HepG2 (cell line): Measurements from ENCODE around the gene SETD2.
"Not testable (repeated sequence)": the region's sequence is repeated elsewhere in the genome, so short reads cannot be mapped to it uniquely, and the experiment has no call there.

Experiments
- CREM ChIP-seq, 2 experiments: sonication (generic) in 1 of 2; formaldehyde crosslinking in 1 of 2; IDR thresholded peaks; 2 replicates each; pipeline versions ENCODE4 v1.4.0 to v1.6.1; 2016 to 2020; ENCODE audit warnings: antibody characterized with exemption in 1 of 2, mild to moderate bottlenecking in 1 of 2, missing genetic modification reagents in 1 of 2
- CTCF ChIP-seq: sonication (generic); formaldehyde crosslinking; IDR thresholded peaks from 2 replicates; pipeline ENCODE4 v1.5.0; 2020; ENCODE audit warnings: mild to moderate bottlenecking, missing genetic modification reagents, moderate library complexity
- EZH2 ChIP-seq: conservative IDR thresholded peaks from 2 replicates; pipeline ENCODE4 v1.6.1; 2012; ENCODE audit warnings: mild to moderate bottlenecking, low read depth, low read length, moderate library complexity
- HMGA1 ChIP-seq: sonication (generic); formaldehyde crosslinking; conservative IDR thresholded peaks from 2 replicates; pipeline ENCODE4 v1.4.0; 2020; ENCODE audit warnings: missing genetic modification reagents
- RORA ChIP-seq: sonication (generic); formaldehyde crosslinking; IDR thresholded peaks from 2 replicates; pipeline ENCODE4 v1.5.0; 2020; ENCODE audit warnings: mild to moderate bottlenecking, missing genetic modification reagents, moderate library complexity
- ZBTB44 ChIP-seq: sonication (generic); formaldehyde crosslinking; IDR thresholded peaks from 2 replicates; pipeline ENCODE4 v1.4.0; 2020; ENCODE audit warnings: missing genetic modification reagents
- ZFP41 ChIP-seq: sonication (generic); formaldehyde crosslinking; IDR thresholded peaks from 2 replicates; pipeline ENCODE4 v1.4.0; 2020; ENCODE audit warnings: mild to moderate bottlenecking, missing genetic modification reagents, borderline replicate concordance
- ZNF782 ChIP-seq: sonication (generic); formaldehyde crosslinking; IDR thresholded peaks from 2 replicates; pipeline ENCODE4 v1.4.0; 2020; ENCODE audit warnings: missing genetic modification reagents, mild to moderate bottlenecking, borderline replicate concordance

GRCh38 chr3:47066259-47066658 is 97.7 kb downstream of the SETD2 start:
- TF ChIP-seq ZBTB44 (CRISPR knock-in tag); CREM (IDR thresholded peaks at IDR 0.05); CREM (CRISPR knock-in tag; IDR thresholded peaks at IDR 0.05); HMGA1 (CRISPR knock-in tag); ZFP41; EZH2; ZNF782 (CRISPR knock-in tag); RORA (CRISPR knock-in tag); CTCF: not testable (repeated sequence)
